MCF 10A (cell line): ENCODE measurements around the gene ACOXL. TPM values are rescaled to one million over a fixed set of nuclear protein-coding genes. Genes with fewer than 3 reads are reported as not detected.

Experiments
- BruUV-seq: library from RNA; stranded (reverse); fragments of 400-500 nt; replicated peaks from 2 replicates; lab custom pipeline; 2021; lab: Mats Ljungman, UMichigan
- CTCF ChIA-PET: fragments of 300-600 bp; sonication (Branson Sonifier 250); formaldehyde crosslinking; extraction: SDS; loops from one replicate; lab custom pipeline; 2021; ENCODE audit warnings: antibody characterized with exemption, inconsistent platforms; lab: Yijun Ruan, JAX
- POLR2A ChIA-PET: fragments of 300-600, 350-650 bp; sonication (Branson Sonifier 250); formaldehyde crosslinking; extraction: SDS; loops from one replicate; lab custom pipeline; 2020; ENCODE audit warnings: antibody characterized with exemption, inconsistent platforms; lab: Yijun Ruan, JAX
- DNase-seq: peaks from one replicate; pipeline ENCODE4 v3.0.0-alpha.2; 2018; ENCODE audit not compliant: unreplicated experiment
- H3K27ac Mint-ChIP-seq: one replicate; pipeline ENCODE4 v1.8.0; 2022; ENCODE audit warnings: mild to moderate bottlenecking, low read depth, mixed read lengths; ENCODE audit not compliant: unreplicated experiment
- H3K27me3 Mint-ChIP-seq: one replicate; pipeline ENCODE4 v1.8.0; 2022; ENCODE audit warnings: mixed read lengths; ENCODE audit not compliant: insufficient read depth, unreplicated experiment
- H3K36me3 Mint-ChIP-seq: one replicate; pipeline ENCODE4 v1.8.0; 2022; ENCODE audit warnings: mild to moderate bottlenecking, moderate library complexity, mixed read lengths; ENCODE audit not compliant: insufficient read depth, unreplicated experiment
- H3K4me1 Mint-ChIP-seq: one replicate; pipeline ENCODE4 v1.8.0; 2022; ENCODE audit warnings: mixed read lengths; ENCODE audit not compliant: insufficient read depth, unreplicated experiment
- H3K4me3 Mint-ChIP-seq: one replicate; pipeline ENCODE4 v1.8.0; 2022; ENCODE audit warnings: mild to moderate bottlenecking, moderate library complexity, mixed read lengths; ENCODE audit not compliant: unreplicated experiment
- H3K9me3 Mint-ChIP-seq: one replicate; pipeline ENCODE4 v1.8.0; 2022; ENCODE audit warnings: mixed read lengths; ENCODE audit not compliant: unreplicated experiment
- CTCF ChIP-seq: fragments of 200-600 bp; IDR thresholded peaks from one replicate; pipeline ENCODE4 v1.8.0; 2022; ENCODE audit warnings: antibody characterized with exemption, mild to moderate bottlenecking; ENCODE audit not compliant: unreplicated experiment
- intact Hi-C: fragments of 100-400 bp; cut with micrococcal nuclease; formaldehyde crosslinking; loops from 2 replicates; pipeline ENCODE4 v1.14.1; 2022
- total RNA-seq: library from RNA; stranded (reverse); gene quantifications from 2 replicates; pipeline ENCODE4 v1.2.3, GENCODE V29; 2022

ACOXL gene
- total RNA-seq, 1 experiment from 2014 or later = not detected

- BruUV-seq = no TSS peak
- intact Hi-C loops = no loop called here
Observed at GRCh38 chr2:110804915-110805314, 72.5 kb downstream of the ACOXL start.

GRCh38 chr2:110805894-110806452, 73.6 kb downstream of the ACOXL start:
- no peak overlapping the region for H3K27ac Mint-ChIP-seq
- no peaks in the 10 kb centered on the region for H3K4me1 Mint-ChIP-seq
- DNase-seq = no peak
- no peaks in the 10 kb centered on the region for H3K9me3 Mint-ChIP-seq
- no peak for TF ChIP-seq CTCF
- intact Hi-C loops = no loop called here
- H3K4me3 Mint-ChIP-seq = no peak overlapping the region
- BruUV-seq = no TSS peak
- peaks cover 86% of the 10 kb centered on the region for H3K27me3 Mint-ChIP-seq
- POLR2A ChIA-PET = no interaction called here
- CTCF ChIA-PET = interaction anchor here (0.6 kb wide), 1 partner anchor 99 kb away, joined by 3 read pairs; no protein-coding TSS in a partner anchor
- H3K36me3 Mint-ChIP-seq = no peaks in the 10 kb centered on the region

More at GRCh38 chr2:110804915-110805314, 72.5 kb downstream of the ACOXL start:
- Mint-ChIP-seq H3K4me1 (no peaks in the 10 kb centered on the region), H3K27me3 (peaks cover 94% of the 10 kb centered on the region), H3K4me3 (no peak overlapping the region), H3K9me3 (no peaks in the 10 kb centered on the region), H3K27ac (no peak overlapping the region), H3K36me3 (no peaks in the 10 kb centered on the region)
- no peak for DNase-seq
- CTCF ChIA-PET = no interaction called here
- POLR2A ChIA-PET = interaction anchor here (0.7 kb wide), 2 partner anchors 31 to 375 kb away, joined by 3 read pairs; no protein-coding TSS in a partner anchor
- no peak for TF ChIP-seq CTCF

GRCh38 chr2:110807522-110807921, 75.1 kb downstream of the ACOXL start:
- Mint-ChIP-seq H3K4me1 (peaks cover 7% of the 10 kb centered on the region), H3K27ac (no peak overlapping the region), H3K27me3 (peaks cover 70% of the 10 kb centered on the region), H3K36me3 (no peaks in the 10 kb centered on the region), H3K9me3 (no peaks in the 10 kb centered on the region), H3K4me3 (no peak overlapping the region)
- no peak for DNase-seq
- no peak for TF ChIP-seq CTCF
- ChIA-PET CTCF (interaction anchor here (0.6 kb wide), 1 partner anchor 195 kb away, joined by 3 read pairs; no protein-coding TSS in a partner anchor), POLR2A (interaction anchor here (0.6 kb wide), 1 partner anchor 872 kb away, joined by 4 read pairs; no protein-coding TSS in a partner anchor)
- intact Hi-C loops = no loop called here
- no TSS peak for BruUV-seq

GRCh38 chr2:110810404-110810803, 78.0 kb downstream of the ACOXL start:
- Mint-ChIP-seq H3K36me3 (no peaks in the 10 kb centered on the region), H3K4me1 (peaks cover 7% of the 10 kb centered on the region), H3K4me3 (no peak overlapping the region), H3K27me3 (peaks cover 43% of the 10 kb centered on the region), H3K27ac (no peak overlapping the region), H3K9me3 (no peaks in the 10 kb centered on the region)
- ChIA-PET CTCF (interaction anchor here (1.9 kb wide), 1 partner anchor 286 kb away, joined by 6 read pairs; no protein-coding TSS in a partner anchor), POLR2A (no interaction called here)
- BruUV-seq = no TSS peak
- TF ChIP-seq CTCF = no peak
- intact Hi-C loops = no loop called here
- no peak for DNase-seq
